H1 (cell line): Measurements from ENCODE around the gene ASPRV1. TPM values are rescaled to one million over a fixed set of nuclear protein-coding genes. Genes with fewer than 3 reads are reported as not detected.

Experiments
- CTCF ChIA-PET: fragments of 300-600 bp; sonication (Branson Sonifier 250); formaldehyde crosslinking; loops from one replicate; lab custom pipeline; 2021; ENCODE audit not compliant: partially characterized antibody; lab: Charles Lee
- POLR2A ChIA-PET: fragments of 300-600 bp; sonication (Branson Sonifier 250); formaldehyde crosslinking; loops from one replicate; lab custom pipeline; 2021; ENCODE audit warnings: inconsistent platforms; ENCODE audit not compliant: partially characterized antibody; lab: Charles Lee
- DNase-seq, 2 experiments: peaks; one replicate each; pipeline versions ENCODE4 v3.0.0 to v3.0.0-alpha.2; 2010 to 2022; ENCODE audit warnings: low spot score in 2 of 2, low read depth in 1 of 2, mixed read lengths in 1 of 2
- FAIRE-seq: peaks from 2 replicates; lab custom pipeline; 2011; peaks lifted over from hg19 to GRCh38; lab: Jason Lieb, UNC
- H2AFZ ChIP-seq: 2 replicates; pipeline ENCODE4 v1.8.1; 2012; ENCODE audit warnings: low read length, inconsistent platforms
- H2AK5ac ChIP-seq: 2 replicates; pipeline ENCODE4 v1.6.1; 2013; ENCODE audit warnings: low read depth, low read length
- H2BK120ac ChIP-seq: replicated peaks from 2 replicates; pipeline ENCODE3; 2013; ENCODE audit warnings: low read depth, low read length, inconsistent platforms
- H2BK12ac ChIP-seq: 2 replicates; pipeline ENCODE4 v1.6.1; 2013; ENCODE audit warnings: low read depth, low read length
- H2BK15ac ChIP-seq: 2 replicates; pipeline ENCODE4 v1.6.1; 2013; ENCODE audit warnings: low read length
- H2BK20ac ChIP-seq: 2 replicates; pipeline ENCODE4 v1.6.1; 2013; ENCODE audit warnings: low read length
- H2BK5ac ChIP-seq: 2 replicates; pipeline ENCODE4 v1.6.1; 2013; ENCODE audit warnings: low read depth, low read length
- H3K14ac ChIP-seq: 2 replicates; pipeline ENCODE4 v1.6.1; 2013; ENCODE audit warnings: inconsistent platforms; ENCODE audit not compliant: insufficient read length
- H3K18ac ChIP-seq: 2 replicates; pipeline ENCODE4 v1.6.1; 2013; ENCODE audit warnings: low read length; ENCODE audit errors: extremely low read depth
- H3K23ac ChIP-seq: 2 replicates; pipeline ENCODE4 v1.6.1; 2013; ENCODE audit warnings: inconsistent platforms; ENCODE audit not compliant: insufficient read length
- H3K23me2 ChIP-seq: 2 replicates; pipeline ENCODE4 v1.6.1; 2013; ENCODE audit warnings: low read depth, low read length
- H3K27ac ChIP-seq: 2 replicates; pipeline ENCODE4 v1.6.1; 2011; ENCODE audit warnings: low read depth, low read length, inconsistent platforms
- H3K27me3 ChIP-seq, 4 experiments: replicated peaks in 1 of 4; 1 replicate in 1 of 4; 2 replicates in 3 of 4; pipeline versions ENCODE4 v1.6.1 to v1.8.1; 2011 to 2013; ENCODE audit warnings: low read length in 3 of 4, mild to moderate bottlenecking in 3 of 4, inconsistent platforms in 2 of 4, mixed read lengths in 2 of 4, moderate library complexity in 1 of 4; ENCODE audit not compliant: control insufficient read depth in 3 of 4, insufficient read depth in 3 of 4; ENCODE audit errors: extremely low read depth in 1 of 4
- H3K36me3 ChIP-seq, 4 experiments: 2 replicates each; pipeline versions ENCODE4 v1.6.1 to v1.8.1; 2011 to 2013; ENCODE audit warnings: mild to moderate bottlenecking in 4 of 4, low read length in 3 of 4, moderate library complexity in 2 of 4, control low read depth in 1 of 4, inconsistent platforms in 1 of 4; ENCODE audit not compliant: insufficient read depth in 4 of 4, control insufficient read depth in 2 of 4
- H3K4ac ChIP-seq: replicated peaks from 2 replicates; pipeline ENCODE3; 2013; ENCODE audit warnings: low read length, low read depth, mixed read lengths, inconsistent platforms; ENCODE audit not compliant: insufficient read length
- H3K4me1 ChIP-seq, 4 experiments: replicated peaks in 1 of 4; 1 replicate in 1 of 4; 2 replicates in 3 of 4; pipeline versions ENCODE4 v1.6.1 to v1.8.1; 2011 to 2013; ENCODE audit warnings: low read length in 3 of 4, inconsistent platforms in 2 of 4, mixed read lengths in 1 of 4; ENCODE audit not compliant: insufficient read depth in 4 of 4, control insufficient read depth in 3 of 4
- H3K4me2 ChIP-seq, 2 experiments: 2 replicates each; pipeline versions ENCODE4 v1.6.1 to v1.8.1; 2011 to 2013; ENCODE audit warnings: low read depth in 2 of 2, low read length in 2 of 2, control low read depth in 1 of 2, inconsistent platforms in 1 of 2, mild to moderate bottlenecking in 1 of 2; ENCODE audit not compliant: insufficient read depth in 1 of 2
- H3K4me3 ChIP-seq, 4 experiments: fragments of 200-600, 300-600 bp in 1 of 4; sonication (generic), shearing (Covaris generic), sonication (Bioruptor Twin) in 1 of 4; 2 replicates each; pipeline versions ENCODE4 v1.5.1 to v1.8.1; 2011 to 2016; ENCODE audit warnings: low read length in 4 of 4, low read depth in 3 of 4, control low read depth in 2 of 4, inconsistent platforms in 2 of 4, mild to moderate bottlenecking in 2 of 4, mixed read lengths in 1 of 4, moderate library complexity in 1 of 4; ENCODE audit not compliant: insufficient read depth in 2 of 4; ENCODE audit errors: extremely low read depth in 1 of 4
- H3K56ac ChIP-seq: replicated peaks from 2 replicates; pipeline ENCODE3; 2013; ENCODE audit warnings: low read depth, mild to moderate bottlenecking, mixed read lengths, low read length, inconsistent platforms; ENCODE audit not compliant: insufficient read length
- H3K79me1 ChIP-seq: 2 replicates; pipeline ENCODE4 v1.6.1; 2013; ENCODE audit warnings: low read depth, low read length, control low read depth
- H3K79me2 ChIP-seq, 2 experiments: 2 replicates each; pipeline versions ENCODE4 v1.6.1 to v1.8.1; 2012 to 2013; ENCODE audit warnings: low read length in 2 of 2, mild to moderate bottlenecking in 2 of 2, inconsistent platforms in 1 of 2; ENCODE audit not compliant: insufficient read depth in 2 of 2, control insufficient read depth in 1 of 2
- H3K9ac ChIP-seq, 4 experiments: replicated peaks in 1 of 4; 1 replicate in 1 of 4; 2 replicates in 3 of 4; pipeline versions ENCODE4 v1.6.1 to v1.8.1; 2011 to 2013; ENCODE audit warnings: low read depth in 3 of 4, low read length in 3 of 4, control low read depth in 2 of 4, mild to moderate bottlenecking in 2 of 4, moderate library complexity in 2 of 4, inconsistent platforms in 1 of 4; ENCODE audit errors: extremely low read depth in 1 of 4
- H3K9me3 ChIP-seq, 2 experiments: 2 replicates each; pipeline versions ENCODE4 v1.6.1 to v1.8.1; 2012 to 2013; ENCODE audit warnings: mild to moderate bottlenecking in 2 of 2, moderate library complexity in 2 of 2, control low read depth in 1 of 2, inconsistent platforms in 1 of 2, low read depth in 1 of 2, low read length in 1 of 2, mixed read lengths in 1 of 2; ENCODE audit not compliant: insufficient read depth in 2 of 2
- H4K20me1 ChIP-seq, 2 experiments: replicated peaks in 1 of 2; 2 replicates each; pipeline versions ENCODE3 to v1.8.1; 2011 to 2013; ENCODE audit warnings: inconsistent platforms in 2 of 2, low read length in 2 of 2, mild to moderate bottlenecking in 1 of 2; ENCODE audit not compliant: insufficient read depth in 2 of 2, control insufficient read depth in 1 of 2
- H4K5ac ChIP-seq: 2 replicates; pipeline ENCODE4 v1.6.1; 2013; ENCODE audit warnings: low read length, low read depth, mixed read lengths, inconsistent platforms; ENCODE audit not compliant: insufficient read length
- H4K8ac ChIP-seq: 2 replicates; pipeline ENCODE4 v1.8.0; 2013; ENCODE audit warnings: mild to moderate bottlenecking, moderate library complexity, low read length, inconsistent platforms; ENCODE audit not compliant: insufficient read depth; ENCODE audit errors: extremely low read depth
- H4K91ac ChIP-seq: replicated peaks from 2 replicates; pipeline ENCODE3; 2013; ENCODE audit warnings: low read length, mixed read lengths, inconsistent platforms; ENCODE audit not compliant: insufficient read length
- CTCF ChIP-seq, 3 experiments: IDR thresholded peaks; 1 replicate in 2 of 3; 2 replicates in 1 of 3; pipeline versions ENCODE4 v1.5.1 to v1.6.1; 2011; ENCODE audit warnings: low read length in 3 of 3, mild to moderate bottlenecking in 3 of 3, inconsistent platforms in 2 of 3, low read depth in 1 of 3, moderate library complexity in 1 of 3; ENCODE audit not compliant: insufficient read depth in 1 of 3; ENCODE audit errors: control extremely low read depth in 1 of 3
- FOSL1 ChIP-seq: IDR thresholded peaks from 2 replicates; pipeline ENCODE4 v1.6.1; 2011; ENCODE audit warnings: mild to moderate bottlenecking, low read depth, low read length, moderate library complexity; ENCODE audit not compliant: insufficient read depth
- GTF2F1 ChIP-seq: IDR thresholded peaks from 2 replicates; pipeline ENCODE4 v1.6.1; 2012; ENCODE audit warnings: low read depth, low read length, improper control_type of control experiment, borderline replicate concordance
- JUND ChIP-seq: IDR thresholded peaks from 2 replicates; pipeline ENCODE4 v1.6.1; 2011; ENCODE audit warnings: mild to moderate bottlenecking, improper control_type of control experiment, low read length
- KDM1A ChIP-seq: fragments of 200-600, 300-600 bp; sonication (generic); IDR thresholded peaks from 2 replicates; pipeline ENCODE4 v1.7.1; 2016; ENCODE audit warnings: mild to moderate bottlenecking, low read length, borderline replicate concordance
- SIN3A ChIP-seq, 2 experiments: IDR thresholded peaks in 1 of 2; conservative IDR thresholded peaks in 1 of 2; 2 replicates each; pipeline ENCODE4 v1.6.1; 2011 to 2012; ENCODE audit warnings: low read length in 2 of 2, improper control_type of control experiment in 1 of 2, low read depth in 1 of 2, mild to moderate bottlenecking in 1 of 2
- WGBS, 2 experiments: shearing (Covaris generic) in 1 of 2; methylation state at CpG; one replicate each; pipeline versions ENCODE4 v1.1.6 to v1.1.7; 2013 to 2015; ENCODE audit warnings: low lambda C conversion rate in 2 of 2, mixed read lengths in 2 of 2, inconsistent platforms in 1 of 2, low coverage in 1 of 2, missing lambda C conversion rate in 1 of 2; ENCODE audit not compliant: insufficient replicate concordance in 2 of 2, insufficient coverage in 1 of 2, insufficient read length in 1 of 2; ENCODE audit errors: extremely low coverage in 1 of 2, missing lambda C conversion rate in 1 of 2; 5-methylcytosine and 5-hydroxymethylcytosine counted together
- polyA plus RNA-seq, 7 experiments: library from polyadenylated mRNA; depleted of rRNA in 3 of 7; stranded (reverse) in 5 of 7; unstranded in 2 of 7; fragments of >200 nt in 5 of 7; fragments of 200-250 nt in 2 of 7; gene quantifications; 1 replicate in 5 of 7; 2 replicates in 1 of 7; 4 replicates in 1 of 7; pipeline versions ENCODE4 v1.2.1 to v1.2.3, GENCODE V29; 2011 to 2013; ENCODE audit warnings: missing spikeins in 2 of 7, mixed read lengths in 2 of 7
- total RNA-seq: library from RNA; stranded (reverse); fragmentation: NEBNext Ultra II Directional; extraction: Animal tissue kit (Norgen Biotek cat#: 25700); gene quantifications from 2 replicates; pipeline ENCODE4 v1.2.1, GENCODE V29; 2021
- TF ChIP-seq, protein P1 (sequence below): IDR thresholded peaks from 2 replicates; pipeline ENCODE4 v1.6.1; 2011; ENCODE audit warnings: low read length, improper control_type of control experiment

The ASPRV1 gene
- total and polyA plus RNA-seq, 2 of the 8 experiments (the other 6 are each of a cell fraction or from before 2014, with no cell fraction given), result 0.59 to 0.95 TPM

DNA sequence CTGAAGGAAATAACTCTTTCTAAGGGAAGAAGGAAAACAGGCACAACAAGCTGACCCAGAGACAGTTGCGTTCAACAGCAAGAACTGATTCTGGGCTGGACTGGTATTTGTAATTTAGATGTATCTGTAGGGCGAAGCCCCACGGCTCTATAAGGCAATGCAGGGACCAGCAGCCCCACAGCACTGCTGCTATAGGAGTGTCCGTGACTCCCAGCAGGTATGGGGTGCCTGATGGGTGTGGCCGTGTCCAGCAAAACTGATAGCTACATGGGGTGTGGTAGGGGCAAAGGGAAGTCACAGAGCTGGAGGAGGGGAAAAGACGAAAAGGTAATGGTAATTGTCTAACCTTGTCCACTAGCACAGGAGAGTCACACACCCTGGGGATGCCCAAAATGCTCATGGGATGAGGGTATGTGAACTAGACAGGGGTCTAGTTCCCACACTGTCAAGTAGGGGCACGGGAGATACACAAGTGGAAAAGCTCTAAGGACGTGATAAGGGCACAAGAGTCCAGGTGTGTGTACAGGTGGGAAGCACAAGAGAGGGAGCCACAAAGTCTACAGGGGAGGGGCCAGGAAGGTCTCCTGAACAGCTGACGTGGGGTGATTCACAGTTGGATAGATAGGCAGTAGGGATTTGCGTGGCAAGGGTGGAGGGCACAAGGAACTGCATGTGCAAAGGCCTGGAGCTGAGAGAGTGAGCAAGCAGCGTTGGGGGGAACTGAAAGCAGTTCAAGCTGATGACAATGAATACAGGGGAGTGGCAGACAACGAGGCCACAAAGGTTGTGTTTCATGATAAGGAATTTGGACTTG lies 48.5 kb upstream of the ASPRV1 start:
- Histone ChIP-seq H2BK5ac (no peak overlapping the region), H3K23ac (no peak overlapping the region), H3K18ac (no peak overlapping the region), H3K79me1 (no peaks in the 10 kb centered on the region), H4K91ac (no peak overlapping the region), H3K23me2 (no peaks in the 10 kb centered on the region), H3K9me3 (no peaks in the 10 kb centered on the region), H4K8ac (no peak overlapping the region), H2BK20ac (no peak overlapping the region), H2AK5ac (0 out of 2 replicates have a peak overlapping the region, but pooled peaks have one; percentile 40), H3K27ac (no peak overlapping the region), H3K79me2 (no peaks in the 10 kb centered on the region; a peak in 1 of 4 replicates), H3K14ac (no peak overlapping the region), H3K4me2 (no peak overlapping the region), H4K5ac (no peak overlapping the region), H3K4me3 (no peak overlapping the region), H3K4me1 (peaks cover 4 to 8% (median 8%) of the 10 kb centered on the region in 4 experiments), H3K56ac (no peak overlapping the region), H3K4ac (no peak overlapping the region), H2BK12ac (peak overlapping the region; percentile 50; the same call in 1 of the 2 replicates), H4K20me1 (no peaks in the 10 kb centered on the region), H2BK15ac (no peak overlapping the region), H3K36me3 (no peaks in the 10 kb centered on the region), H3K9ac (peak overlapping the region in 1 of 4 experiments; percentile 2; a peak in 1 of 7 replicates), H3K27me3 (no peaks in the 10 kb centered on the region), H2BK120ac (no peak overlapping the region), H2AFZ (no peak overlapping the region)
- DNase-seq, result no peak
- no peak for FAIRE-seq
- CTCF ChIA-PET, result interaction anchor here (0.9 to 1.4 kb wide), 7 partner anchors 11 to 121 kb away, joined by 3 to 6 read pairs (median 4); no protein-coding TSS in a partner anchor
- 87% methylated on average over 12 of the region's 12 CpGs; no CpG with 5 or more reads in 1 of the 2 experiments for WGBS, 2 experiments
- POLR2A ChIA-PET, result interaction anchor here (0.8 to 1.7 kb wide), 5 partner anchors 13 to 115 kb away, joined by 3 to 4 read pairs (median 3); no protein-coding TSS in a partner anchor
- TF ChIP-seq GTF2F1, result no peak
- TF ChIP-seq, protein P1, sequence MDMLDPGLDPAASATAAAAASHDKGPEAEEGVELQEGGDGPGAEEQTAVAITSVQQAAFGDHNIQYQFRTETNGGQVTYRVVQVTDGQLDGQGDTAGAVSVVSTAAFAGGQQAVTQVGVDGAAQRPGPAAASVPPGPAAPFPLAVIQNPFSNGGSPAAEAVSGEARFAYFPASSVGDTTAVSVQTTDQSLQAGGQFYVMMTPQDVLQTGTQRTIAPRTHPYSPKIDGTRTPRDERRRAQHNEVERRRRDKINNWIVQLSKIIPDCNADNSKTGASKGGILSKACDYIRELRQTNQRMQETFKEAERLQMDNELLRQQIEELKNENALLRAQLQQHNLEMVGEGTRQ, result no peak
- no peak for TF ChIP-seq CTCF (IDR thresholded peaks at IDR 0.05; ENCODE audit: control extremely low read depth in 1 of 3, insufficient read depth in 1 of 3, low read depth in 1 of 3, low read length in 3 of 3)
- no peak for TF ChIP-seq SIN3A (conservative IDR thresholded peaks at IDR 0.05 in 1 of 2, IDR thresholded peaks at IDR 0.05 in 1 of 2; ENCODE audit: low read depth in 1 of 2, low read length in 2 of 2)
- TF ChIP-seq FOSL1, result no peak
- TF ChIP-seq JUND, result no peak
- TF ChIP-seq KDM1A, result no peak
